IMR-90 (cell line): ENCODE data around the gene FKBP4. TPM values are rescaled to one million over a fixed set of nuclear protein-coding genes. Genes with fewer than 3 reads are reported as not detected.

Experiments used
- ATAC-seq: fragments of 200-7000 bp; cut with Tn5 transposase; 2 replicates; pipeline ENCODE4 v1.9.1; 2020; ENCODE audit warnings: low read depth, mild to moderate bottlenecking, moderate library complexity
- BruUV-seq: library from RNA; stranded (reverse); fragments of 400-500 nt; replicated peaks from 2 replicates; lab custom pipeline; 2021; lab: Mats Ljungman, UMichigan
- CTCF ChIA-PET: fragments of 300-600 bp; formaldehyde crosslinking; extraction: SDS; loops from one replicate; lab custom pipeline; 2021; ENCODE audit warnings: antibody characterized with exemption; lab: Yijun Ruan, JAX
- POLR2A ChIA-PET: fragments of 300-600 bp; sonication (Branson Sonifier 250); formaldehyde crosslinking; loops from one replicate; lab custom pipeline; 2022; ENCODE audit warnings: antibody characterized with exemption; ENCODE audit not compliant: unreplicated experiment; lab: Charles Lee
- DNase-seq: peaks from one replicate; pipeline ENCODE4 v3.0.0; 2013
- H2AFZ ChIP-seq: replicated peaks from 2 replicates; pipeline ENCODE3; 2013; ENCODE audit warnings: low read length, mild to moderate bottlenecking; ENCODE audit not compliant: poor library complexity
- H2AK5ac ChIP-seq: 2 replicates; pipeline ENCODE4 v1.6.1; 2013; ENCODE audit warnings: low read depth, low read length, inconsistent platforms
- H2AK9ac ChIP-seq: replicated peaks from 2 replicates; pipeline ENCODE3; 2013; ENCODE audit warnings: mild to moderate bottlenecking, low read depth, low read length, moderate library complexity; ENCODE audit not compliant: poor library complexity
- H2BK120ac ChIP-seq: 2 replicates; pipeline ENCODE4 v1.6.1; 2013; ENCODE audit warnings: low read depth, low read length, inconsistent platforms
- H2BK15ac ChIP-seq: 3 replicates; pipeline ENCODE4 v1.6.1; 2013; ENCODE audit warnings: low read depth, low read length, inconsistent platforms
- H2BK20ac ChIP-seq: 2 replicates; pipeline ENCODE4 v1.6.1; 2013; ENCODE audit warnings: low read depth, mild to moderate bottlenecking, inconsistent platforms, low read length, moderate library complexity
- H2BK5ac ChIP-seq: 2 replicates; pipeline ENCODE4 v1.6.1; 2013; ENCODE audit warnings: mild to moderate bottlenecking, low read depth, low read length, inconsistent platforms; ENCODE audit not compliant: poor library complexity, severe bottlenecking
- H3K14ac ChIP-seq: replicated peaks from 2 replicates; pipeline ENCODE4 v1.6.1; 2013; ENCODE audit warnings: low read depth, low read length, inconsistent platforms
- H3K18ac ChIP-seq: 2 replicates; pipeline ENCODE4 v1.6.1; 2013; ENCODE audit warnings: low read depth, low read length, control low read depth
- H3K23ac ChIP-seq: 2 replicates; pipeline ENCODE4 v1.6.1; 2013; ENCODE audit warnings: low read depth, low read length, inconsistent platforms
- H3K27ac ChIP-seq: 2 replicates; pipeline ENCODE4 v1.5.1; 2013; ENCODE audit warnings: mild to moderate bottlenecking, control low read depth, low read length; ENCODE audit not compliant: insufficient read depth
- H3K27me3 ChIP-seq: 2 replicates; pipeline ENCODE4 v1.6.1; 2013; ENCODE audit warnings: low read length; ENCODE audit not compliant: control insufficient read depth, insufficient read depth
- H3K36me3 ChIP-seq: 2 replicates; pipeline ENCODE4 v1.6.1; 2013; ENCODE audit warnings: low read length, mixed read lengths; ENCODE audit not compliant: control insufficient read depth, insufficient read depth
- H3K4ac ChIP-seq: 2 replicates; pipeline ENCODE4 v1.6.1; 2013; ENCODE audit warnings: low read depth, low read length, inconsistent platforms
- H3K4me1 ChIP-seq: 2 replicates; pipeline ENCODE4 v1.6.1; 2013; ENCODE audit warnings: low read length, mixed read lengths; ENCODE audit not compliant: control insufficient read depth, insufficient read depth
- H3K4me2 ChIP-seq: 2 replicates; pipeline ENCODE4 v1.6.1; 2013; ENCODE audit warnings: low read depth, mild to moderate bottlenecking, control low read depth, low read length, moderate library complexity
- H3K4me3 ChIP-seq: 2 replicates; pipeline ENCODE4 v1.5.1; 2013; ENCODE audit warnings: low read depth, mild to moderate bottlenecking, control low read depth, low read length, moderate library complexity; ENCODE audit not compliant: insufficient read depth
- H3K56ac ChIP-seq: 2 replicates; pipeline ENCODE4 v1.6.1; 2013; ENCODE audit warnings: low read length, inconsistent platforms; ENCODE audit not compliant: insufficient read depth; ENCODE audit errors: extremely low read depth
- H3K79me1 ChIP-seq, 2 experiments: 2 replicates each; pipeline ENCODE4 v1.6.1; 2013; ENCODE audit warnings: low read length in 2 of 2, inconsistent platforms in 1 of 2, low read depth in 1 of 2
- H3K9ac ChIP-seq: 2 replicates; pipeline ENCODE4 v1.6.1; 2013; ENCODE audit warnings: low read depth, low read length, control low read depth
- H3K9me1 ChIP-seq: 2 replicates; pipeline ENCODE4 v1.6.1; 2013; ENCODE audit warnings: low read length, inconsistent platforms; ENCODE audit not compliant: insufficient read depth
- H3K9me3 ChIP-seq: 2 replicates; pipeline ENCODE4 v1.6.1; 2013; ENCODE audit warnings: low read length; ENCODE audit not compliant: control insufficient read depth, insufficient read depth
- H4K20me1 ChIP-seq: 2 replicates; pipeline ENCODE4 v1.6.1; 2013; ENCODE audit warnings: low read length, inconsistent platforms; ENCODE audit not compliant: insufficient read depth
- H4K5ac ChIP-seq: 2 replicates; pipeline ENCODE4 v1.6.1; 2013; ENCODE audit warnings: mild to moderate bottlenecking, low read depth, low read length, control low read depth
- H4K8ac ChIP-seq, 2 experiments: 2 replicates each; pipeline ENCODE4 v1.6.1; 2013; ENCODE audit warnings: low read depth in 2 of 2, low read length in 2 of 2, control low read depth in 1 of 2, inconsistent platforms in 1 of 2
- H4K91ac ChIP-seq: 2 replicates; pipeline ENCODE4 v1.6.1; 2013; ENCODE audit warnings: low read depth, low read length, inconsistent platforms; ENCODE audit not compliant: insufficient read depth
- CEBPB ChIP-seq: IDR thresholded peaks from 2 replicates; pipeline ENCODE4 v1.6.1; 2012; ENCODE audit warnings: low read depth, low read length, improper control_type of control experiment
- WGBS, 2 experiments: methylation state at CpG; one replicate each; pipeline versions ENCODE4 v1.1.5 to v1.1.7; 2013; ENCODE audit warnings: missing lambda C conversion rate in 2 of 2; ENCODE audit not compliant: insufficient read length in 1 of 2; ENCODE audit errors: extremely low coverage in 2 of 2; 5-methylcytosine and 5-hydroxymethylcytosine counted together
- dilution Hi-C: fragments of 300-500 bp; cut with HindIII; formaldehyde crosslinking; loops from one replicate; pipeline ENCODE4 v1.14.3; 2018; ENCODE audit warnings: low sequenced_read_pairs; ENCODE audit not compliant: unreplicated experiment
- in situ Hi-C: fragments of 300-500 bp; cut with MboI; formaldehyde crosslinking; loops from 3 replicates; pipeline ENCODE4 v1.14.3; 2019; ENCODE audit warnings: low sequenced_read_pairs, inconsistent platforms, mixed read lengths
- intact Hi-C: fragments of 100-400 bp; cut with micrococcal nuclease; formaldehyde crosslinking; loops from 2 replicates; pipeline ENCODE4 v1.10.0; 2022
- polyA plus RNA-seq, 3 experiments: library from polyadenylated mRNA; depleted of rRNA; stranded (reverse); fragments of >200 nt; gene quantifications; 2 replicates each; pipeline ENCODE4 v1.2.3, GENCODE V29; 2012; ENCODE audit warnings: low replicate concordance in 1 of 3
- total RNA-seq: library from RNA; depleted of rRNA; stranded (reverse); fragments of >200 nt; gene quantifications from 2 replicates; pipeline ENCODE4 v1.2.3, GENCODE V29; 2012
- TF ChIP-seq, protein P1 (sequence below): conservative IDR thresholded peaks from 2 replicates; pipeline ENCODE4 v1.5.1; 2012; ENCODE audit warnings: mild to moderate bottlenecking, low read depth, low read length, improper control_type of control experiment

Gene FKBP4
- total and polyA plus RNA-seq, 2 of the 4 experiments (the other 2 are of a cell fraction) = 35.7 to 36.0 TPM

DNA sequence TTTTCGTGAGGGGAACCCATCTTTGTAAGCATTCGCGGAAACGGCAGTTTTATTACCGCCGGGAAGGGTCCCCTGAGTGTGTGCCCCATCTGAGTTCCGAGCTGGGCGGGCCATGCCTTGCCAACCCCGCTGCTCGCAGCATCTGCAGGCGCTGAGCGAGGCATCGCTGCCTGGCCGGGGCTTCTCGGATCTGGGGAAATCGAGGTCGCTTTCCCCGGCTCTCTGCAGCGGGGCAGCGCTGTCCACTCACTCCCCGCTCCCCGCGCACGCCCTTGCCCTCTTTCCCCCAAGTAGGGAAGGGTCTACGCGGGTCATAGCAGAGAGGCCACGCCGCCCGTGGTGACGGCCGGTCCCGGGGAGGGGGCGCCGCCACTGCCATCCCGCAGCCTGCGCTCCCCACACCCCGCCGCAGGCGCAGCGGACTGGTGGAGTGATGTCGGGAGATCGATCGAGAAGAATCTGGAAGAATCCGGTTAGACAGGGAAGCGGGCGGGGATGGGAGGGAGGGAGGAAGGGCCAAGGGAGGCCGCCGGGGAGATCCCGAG is 507 bp upstream of the FKBP4 start:
- H3K9me1 ChIP-seq = peaks cover 8% of the 10 kb centered on the region; the same call in 1 of the 2 replicates
- peaks cover 18% of the 10 kb centered on the region; the same call in 1 of the 2 replicates for H4K20me1 ChIP-seq
- H3K18ac ChIP-seq = no peak overlapping the region
- no peak overlapping the region; the same call in 1 of the 2 replicates for H3K23ac ChIP-seq
- peak overlapping the region; percentile 60 for H3K4me3 ChIP-seq
- 0 out of 2 replicates have a peak overlapping the region, but pooled peaks have one; percentile 6 for H4K91ac ChIP-seq
- peak; percentile 25 for ATAC-seq
- no peaks in the 10 kb centered on the region for H3K9me3 ChIP-seq
- no peak overlapping the region for H3K14ac ChIP-seq
- peaks cover 16% of the 10 kb centered on the region for H3K36me3 ChIP-seq
- dilution Hi-C loops = no loop called here
- peak overlapping the region; percentile 47 for H2AK9ac ChIP-seq
- DNase-seq = no peak
- H3K56ac ChIP-seq = no peak overlapping the region
- BruUV-seq = no TSS peak
- H3K27ac ChIP-seq = peak overlapping the region; percentile 4; the same call in 1 of the 2 replicates
- H4K8ac ChIP-seq = peak overlapping the region in 1 of 2 experiments; percentile 69; a peak in 1 of 4 replicates
- H2AFZ ChIP-seq = peak overlapping the region; percentile 90
- ChIA-PET CTCF (no interaction called here), POLR2A (no interaction called here)
- 4% methylated on average over 23 of the region's 49 CpGs; no CpG with 5 or more reads in 1 of the 2 experiments for WGBS, 2 experiments
- H3K27me3 ChIP-seq = peaks cover under 1% of the 10 kb centered on the region; the same call in 1 of the 2 replicates
- intact Hi-C loops = no loop called here
- in situ Hi-C loops = no loop called here
- H3K4me1 ChIP-seq = peaks cover 4% of the 10 kb centered on the region; the same call in 1 of the 2 replicates
- H3K9ac ChIP-seq = peak overlapping the region; percentile 49
- no peak for TF ChIP-seq CEBPB
- TF ChIP-seq, protein P1, sequence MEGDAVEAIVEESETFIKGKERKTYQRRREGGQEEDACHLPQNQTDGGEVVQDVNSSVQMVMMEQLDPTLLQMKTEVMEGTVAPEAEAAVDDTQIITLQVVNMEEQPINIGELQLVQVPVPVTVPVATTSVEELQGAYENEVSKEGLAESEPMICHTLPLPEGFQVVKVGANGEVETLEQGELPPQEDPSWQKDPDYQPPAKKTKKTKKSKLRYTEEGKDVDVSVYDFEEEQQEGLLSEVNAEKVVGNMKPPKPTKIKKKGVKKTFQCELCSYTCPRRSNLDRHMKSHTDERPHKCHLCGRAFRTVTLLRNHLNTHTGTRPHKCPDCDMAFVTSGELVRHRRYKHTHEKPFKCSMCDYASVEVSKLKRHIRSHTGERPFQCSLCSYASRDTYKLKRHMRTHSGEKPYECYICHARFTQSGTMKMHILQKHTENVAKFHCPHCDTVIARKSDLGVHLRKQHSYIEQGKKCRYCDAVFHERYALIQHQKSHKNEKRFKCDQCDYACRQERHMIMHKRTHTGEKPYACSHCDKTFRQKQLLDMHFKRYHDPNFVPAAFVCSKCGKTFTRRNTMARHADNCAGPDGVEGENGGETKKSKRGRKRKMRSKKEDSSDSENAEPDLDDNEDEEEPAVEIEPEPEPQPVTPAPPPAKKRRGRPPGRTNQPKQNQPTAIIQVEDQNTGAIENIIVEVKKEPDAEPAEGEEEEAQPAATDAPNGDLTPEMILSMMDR = no peak
- no peak overlapping the region for H2BK20ac ChIP-seq
- H3K79me1 ChIP-seq = peaks cover 33 to 35% of the 10 kb centered on the region in 2 experiments
- H2AK5ac ChIP-seq = no peak overlapping the region
- H2BK120ac ChIP-seq = peak overlapping the region; percentile 19; the same call in 1 of the 2 replicates
- H2BK5ac ChIP-seq = no peak overlapping the region
- H3K4ac ChIP-seq = peak overlapping the region; percentile 43; the same call in 1 of the 2 replicates
- H3K4me2 ChIP-seq = peak overlapping the region; percentile 61
- H4K5ac ChIP-seq = no peak overlapping the region
- H2BK15ac ChIP-seq = no peak overlapping the region
